ENCODE data around the gene UGT1A3. TPM values are rescaled to one million over a fixed set of nuclear protein-coding genes. Genes with fewer than 3 reads are reported as not detected.

UGT1A3 gene
- total and polyA plus RNA-seq, 8 donors, result 1.3 to 10.7 (median 7.8) TPM; not detected in 4

DNA sequence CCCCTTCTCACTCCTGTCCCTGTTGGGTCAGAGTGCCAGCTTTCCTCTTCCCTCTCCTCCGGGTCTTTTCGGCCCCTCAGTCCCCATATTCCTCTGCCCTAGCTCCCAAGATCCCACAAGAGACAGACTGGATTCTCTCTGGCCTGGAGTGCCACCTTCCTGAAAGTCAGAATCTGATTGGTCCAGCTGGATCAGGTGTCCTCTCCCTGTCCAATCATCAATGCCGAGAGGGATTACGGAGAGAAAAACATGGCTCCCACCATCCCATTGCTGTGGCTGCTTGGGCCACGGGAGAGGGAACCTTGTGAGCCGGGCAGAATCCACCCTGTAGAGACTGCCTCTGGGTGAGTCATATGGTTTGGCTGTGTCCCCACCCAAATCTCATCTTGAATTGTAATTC is 46.6 kb downstream of the UGT1A3 start:
- Histone ChIP-seq H3K4me3 (no peak overlapping the region), H3K27ac (no peak overlapping the region), H3K4me1 (no peaks in the 10 kb centered on the region), H3K27me3 (no peaks in the 10 kb centered on the region), H3K9me3 (peaks cover 3 to 20% (median 10%) of the 10 kb centered on the region in 4 donors), H3K36me3 (peaks cover 0 to 5% (median 2%) of the 10 kb centered on the region in 4 donors)
- TF ChIP-seq POLR2AphosphoS5 (IDR thresholded peaks at IDR 0.05), result no peak
- no peak for TF ChIP-seq POLR2A (IDR thresholded peaks at IDR 0.05)
- TF ChIP-seq, protein P1, sequence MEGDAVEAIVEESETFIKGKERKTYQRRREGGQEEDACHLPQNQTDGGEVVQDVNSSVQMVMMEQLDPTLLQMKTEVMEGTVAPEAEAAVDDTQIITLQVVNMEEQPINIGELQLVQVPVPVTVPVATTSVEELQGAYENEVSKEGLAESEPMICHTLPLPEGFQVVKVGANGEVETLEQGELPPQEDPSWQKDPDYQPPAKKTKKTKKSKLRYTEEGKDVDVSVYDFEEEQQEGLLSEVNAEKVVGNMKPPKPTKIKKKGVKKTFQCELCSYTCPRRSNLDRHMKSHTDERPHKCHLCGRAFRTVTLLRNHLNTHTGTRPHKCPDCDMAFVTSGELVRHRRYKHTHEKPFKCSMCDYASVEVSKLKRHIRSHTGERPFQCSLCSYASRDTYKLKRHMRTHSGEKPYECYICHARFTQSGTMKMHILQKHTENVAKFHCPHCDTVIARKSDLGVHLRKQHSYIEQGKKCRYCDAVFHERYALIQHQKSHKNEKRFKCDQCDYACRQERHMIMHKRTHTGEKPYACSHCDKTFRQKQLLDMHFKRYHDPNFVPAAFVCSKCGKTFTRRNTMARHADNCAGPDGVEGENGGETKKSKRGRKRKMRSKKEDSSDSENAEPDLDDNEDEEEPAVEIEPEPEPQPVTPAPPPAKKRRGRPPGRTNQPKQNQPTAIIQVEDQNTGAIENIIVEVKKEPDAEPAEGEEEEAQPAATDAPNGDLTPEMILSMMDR (IDR thresholded peaks at IDR 0.05), result no peak
- no peak for TF ChIP-seq EP300 (IDR thresholded peaks at IDR 0.05)
- intact Hi-C loops (cut with DNase I; ENCODE audit: low total_unique reads), result no loop called here
- WGBS, 5 donors, result 94 to 99% (median 97%) methylated on average over 6 of the region's 6 CpGs
- no peak for DNase-seq

DNA sequence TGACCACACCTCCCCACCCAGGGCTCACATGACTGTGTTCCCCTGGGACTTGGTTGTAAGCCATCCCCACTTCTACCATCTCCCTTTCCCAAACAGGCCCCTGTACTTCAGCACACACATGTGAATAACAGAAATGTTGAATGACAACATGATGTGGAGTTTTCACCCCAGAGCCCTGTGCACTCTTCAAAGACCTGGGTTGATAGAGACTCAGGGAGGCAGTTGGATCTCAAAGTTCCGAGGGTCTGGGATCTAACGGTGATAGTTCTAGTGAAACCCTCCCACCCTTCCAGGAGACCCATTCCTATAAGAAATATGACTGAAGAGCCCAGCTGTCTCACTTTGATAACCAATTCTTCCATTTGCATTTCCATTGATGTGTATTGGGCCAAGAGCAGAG is 49.2 kb downstream of the UGT1A3 start, which contains the start of gene MROH2A:
Gene MROH2A, plus strand, starts transcription at position 301 of the 400 bp plus-strand sequence. CDS start 1,029 bp downstream, outside the sequence.
- no peaks in the 10 kb centered on the region for H3K36me3 ChIP-seq
- no peaks in the 10 kb centered on the region for H3K27me3 ChIP-seq
- H3K9me3 ChIP-seq, result peaks cover 3 to 20% (median 10%) of the 10 kb centered on the region in 4 donors
- 87 to 94% (median 91%) methylated on average over 2 of the region's 2 CpGs for WGBS, 5 donors
- H3K4me3 ChIP-seq, result no peak within 1 kb of the TSS
- DNase-seq, result no peak
- H3K4me1 ChIP-seq, result no peaks in the 10 kb centered on the region
- intact Hi-C loops (cut with DNase I; ENCODE audit: low total_unique reads), result no loop called here
- TF ChIP-seq POLR2AphosphoS5 (IDR thresholded peaks at IDR 0.05) (no peak), POLR2A (IDR thresholded peaks at IDR 0.05) (no peak), EP300 (IDR thresholded peaks at IDR 0.05) (no peak)
- TF ChIP-seq, protein P1 (IDR thresholded peaks at IDR 0.05), result no peak
- no peak within 1 kb of the TSS for H3K27ac ChIP-seq

DNA sequence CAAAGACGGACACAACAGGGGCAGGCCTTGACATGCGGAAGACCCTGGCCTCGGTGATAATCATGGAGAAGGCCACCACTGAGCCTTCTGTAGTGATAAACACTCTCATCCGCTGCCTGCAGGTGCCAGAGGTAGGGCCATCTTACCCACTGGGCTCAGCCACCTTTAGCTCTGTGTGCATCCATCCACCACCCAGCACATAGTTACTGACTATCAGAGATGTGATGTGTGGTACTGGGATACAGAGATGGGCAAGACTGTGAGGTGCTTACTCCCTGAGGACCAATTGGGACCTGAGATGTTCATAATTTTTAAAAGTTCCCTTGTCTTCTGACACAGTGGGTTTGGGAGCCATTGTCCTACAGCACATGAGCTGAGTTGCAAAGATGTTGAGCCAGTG is 50.9 kb downstream of the UGT1A3 start:
- H3K27ac ChIP-seq, result no peak overlapping the region
- no peaks in the 10 kb centered on the region for H3K36me3 ChIP-seq
- H3K4me3 ChIP-seq, result no peak overlapping the region
- no peaks in the 10 kb centered on the region for H3K4me1 ChIP-seq
- no peaks in the 10 kb centered on the region for H3K27me3 ChIP-seq
- WGBS, 5 donors, result 84 to 94% (median 91%) methylated on average over 4 of the region's 4 CpGs
- peaks cover 3 to 20% (median 10%) of the 10 kb centered on the region in 4 donors for H3K9me3 ChIP-seq
- DNase-seq, result no peak
- intact Hi-C loops (cut with DNase I; ENCODE audit: low total_unique reads), result no loop called here
- TF ChIP-seq POLR2A (IDR thresholded peaks at IDR 0.05) (no peak), EP300 (IDR thresholded peaks at IDR 0.05) (no peak), POLR2AphosphoS5 (IDR thresholded peaks at IDR 0.05) (no peak)
- TF ChIP-seq, protein P1 (IDR thresholded peaks at IDR 0.05), result no peak

DNA sequence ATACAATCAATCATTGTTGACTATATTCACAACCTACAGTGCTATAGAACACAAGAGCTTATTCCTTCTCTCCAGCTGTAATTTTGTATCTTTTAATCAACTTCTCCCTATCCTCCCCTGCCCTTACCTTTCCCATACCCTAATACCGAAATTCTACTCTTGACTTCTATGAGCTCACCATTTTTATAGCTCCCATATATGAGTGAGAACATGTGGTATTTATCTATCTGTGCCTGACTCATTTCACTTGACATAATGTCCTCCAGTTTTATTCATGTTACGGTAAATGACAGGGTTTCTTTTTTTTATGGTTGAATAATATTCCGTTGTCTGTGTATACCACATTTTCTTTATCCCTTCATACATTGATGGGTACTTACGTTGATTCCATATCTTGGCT is 51.9 kb downstream of the UGT1A3 start:
- Histone ChIP-seq H3K4me3 (no peak overlapping the region), H3K9me3 (peaks cover 0 to 11% (median 4%) of the 10 kb centered on the region in 4 donors), H3K36me3 (no peaks in the 10 kb centered on the region), H3K4me1 (no peaks in the 10 kb centered on the region), H3K27ac (no peak overlapping the region), H3K27me3 (no peaks in the 10 kb centered on the region)
- no peak for DNase-seq
- TF ChIP-seq EP300 (IDR thresholded peaks at IDR 0.05) (no peak), POLR2AphosphoS5 (IDR thresholded peaks at IDR 0.05) (no peak), POLR2A (IDR thresholded peaks at IDR 0.05) (no peak)
- TF ChIP-seq, protein P1 (IDR thresholded peaks at IDR 0.05), result no peak
- 87 to 92% (median 90%) methylated on average over 4 of the region's 4 CpGs for WGBS, 5 donors
- intact Hi-C loops (cut with DNase I; ENCODE audit: low total_unique reads), result no loop called here
